Measurements from ENCODE around the gene TLK1.
"Not testable (repeated sequence)": the region's sequence is repeated elsewhere in the genome, so short reads cannot be mapped to it uniquely, and the experiment has no call there.

Gene TLK1

DNA sequence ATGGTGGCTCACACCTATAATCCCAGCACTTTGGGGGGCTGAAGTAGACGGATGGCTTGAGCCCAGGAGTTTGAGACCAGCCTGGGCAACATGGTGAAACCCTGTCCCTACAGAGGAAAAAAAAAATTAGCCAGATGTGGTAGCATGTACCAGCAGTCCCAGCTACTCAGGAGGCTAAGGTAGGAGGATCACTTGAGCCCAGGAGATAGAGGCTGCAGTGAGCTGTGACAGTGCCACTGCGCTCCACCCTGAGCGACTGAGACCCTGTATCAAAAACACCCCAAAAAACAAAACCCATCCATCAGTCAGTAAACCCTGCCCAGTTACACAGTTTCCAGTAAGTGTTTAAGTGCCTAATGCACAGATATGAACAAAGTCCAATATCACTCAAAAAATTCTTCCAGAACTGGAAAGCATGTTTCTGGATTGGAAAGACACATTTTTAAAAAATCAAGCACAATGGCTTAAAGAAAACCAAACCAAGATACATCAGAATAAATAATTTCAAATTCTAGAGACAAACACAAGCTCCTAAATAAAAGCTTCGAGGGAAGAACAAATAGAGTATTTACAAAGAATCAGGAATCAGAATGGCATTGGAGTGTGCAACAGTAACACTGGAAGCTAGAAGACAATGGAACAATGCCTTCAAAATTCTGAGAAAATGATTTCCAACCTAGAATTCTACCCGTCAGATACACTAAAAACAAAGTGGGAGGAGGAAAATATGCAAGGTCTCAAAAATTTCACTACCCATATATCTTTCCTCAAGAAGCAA is 72.4 kb downstream of the TLK1 start:
- intact Hi-C loops (cut with DNase I) = loop anchor here (5.0 kb wide), 1 partner anchor 116 kb away; no protein-coding TSS in a partner anchor
- peak in 1 of 10 donors; percentile 55 for DNase-seq

DNA sequence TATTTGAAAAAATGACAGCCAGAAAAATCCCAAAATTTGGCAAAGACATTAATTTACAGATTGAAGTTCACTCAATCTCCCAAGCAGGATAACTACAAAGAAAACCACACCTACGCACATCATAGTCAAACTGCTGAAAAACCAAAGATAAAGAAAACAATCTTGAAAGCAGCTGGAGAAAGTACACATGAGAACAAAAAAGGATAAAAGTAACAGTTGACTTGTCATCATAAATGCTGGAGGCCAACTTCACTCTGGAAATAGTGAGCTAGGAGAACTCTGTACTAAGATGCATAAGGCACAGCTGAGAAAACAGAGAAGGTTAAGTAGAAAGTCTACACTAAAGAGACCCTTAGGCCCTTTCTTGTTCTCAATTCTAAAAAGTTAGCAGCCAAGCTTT is 73.1 kb downstream of the TLK1 start:
- intact Hi-C loops (cut with DNase I) = loop anchor here (5.0 kb wide), 1 partner anchor 115 kb away; no protein-coding TSS in a partner anchor
- DNase-seq = no peak

DNA sequence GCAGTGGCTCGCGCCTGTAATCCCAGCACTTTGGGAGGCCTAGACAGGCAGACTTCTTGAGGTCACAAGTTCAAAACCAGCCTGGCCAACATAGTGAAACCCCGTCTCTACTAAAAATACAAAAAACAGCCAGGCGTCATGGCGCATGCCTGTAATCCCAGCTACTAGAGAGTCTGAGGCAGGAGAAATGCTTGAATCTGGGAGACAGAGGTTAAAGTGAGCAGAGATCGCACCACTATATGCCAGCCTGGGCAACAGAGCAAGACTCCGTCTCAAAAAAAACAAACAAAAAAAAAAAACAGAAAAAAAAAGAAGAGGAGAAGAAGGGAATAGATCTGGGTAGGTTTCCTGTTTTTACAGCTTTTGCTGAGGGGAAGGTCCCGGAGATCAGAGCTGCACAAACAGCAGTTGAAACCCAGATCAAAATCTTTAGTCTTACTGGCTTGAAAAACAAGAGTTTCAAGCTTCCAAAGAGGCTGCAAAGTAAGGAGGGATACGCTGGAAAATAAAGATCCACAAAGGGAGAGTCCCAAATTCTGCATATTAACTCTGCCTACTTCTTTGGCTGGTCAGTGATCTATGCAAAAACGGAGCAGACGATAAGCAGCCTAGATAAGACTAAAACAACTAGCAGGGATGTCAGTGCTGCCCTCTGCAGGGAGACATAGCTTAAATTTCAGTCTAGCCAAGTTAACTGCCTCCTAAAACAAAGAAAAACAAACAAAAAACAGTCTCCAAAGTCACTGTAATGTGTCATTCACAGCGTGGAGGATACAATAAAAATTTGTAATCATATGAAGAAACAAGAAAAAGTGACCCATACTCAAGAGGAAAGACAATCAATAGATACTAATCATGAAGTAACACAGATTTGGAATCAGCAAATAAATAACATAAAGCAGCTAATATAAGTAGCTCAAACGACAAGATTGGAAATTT is 74.1 kb downstream of the TLK1 start:
- peak in 5 of 10 donors; percentile 11 to 46 (median 24) for DNase-seq
- intact Hi-C loops (cut with DNase I) = loop anchor here (5.0 kb wide), 1 partner anchor 114 kb away; no protein-coding TSS in a partner anchor

DNA sequence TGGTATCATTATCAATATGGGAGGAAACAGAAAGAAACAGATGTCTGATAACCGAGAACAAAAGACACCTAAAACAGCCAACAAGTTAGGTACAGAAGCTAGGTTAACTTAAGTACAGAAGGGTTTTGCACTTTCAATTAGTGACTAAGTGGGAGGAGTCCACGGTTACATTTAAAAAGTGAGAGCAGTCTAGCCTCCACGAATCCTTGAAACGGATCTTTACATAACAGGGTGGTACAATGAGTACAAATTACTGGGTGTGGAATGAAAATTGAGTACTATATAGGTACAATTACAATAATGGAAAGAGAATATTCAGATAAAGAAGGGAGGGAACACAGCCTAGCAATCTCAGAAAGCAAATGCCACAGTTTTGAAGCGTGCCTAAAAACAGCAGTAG is 76.6 kb downstream of the TLK1 start:
- DNase-seq = no peak
- intact Hi-C loops (cut with DNase I) = no loop called here

DNA sequence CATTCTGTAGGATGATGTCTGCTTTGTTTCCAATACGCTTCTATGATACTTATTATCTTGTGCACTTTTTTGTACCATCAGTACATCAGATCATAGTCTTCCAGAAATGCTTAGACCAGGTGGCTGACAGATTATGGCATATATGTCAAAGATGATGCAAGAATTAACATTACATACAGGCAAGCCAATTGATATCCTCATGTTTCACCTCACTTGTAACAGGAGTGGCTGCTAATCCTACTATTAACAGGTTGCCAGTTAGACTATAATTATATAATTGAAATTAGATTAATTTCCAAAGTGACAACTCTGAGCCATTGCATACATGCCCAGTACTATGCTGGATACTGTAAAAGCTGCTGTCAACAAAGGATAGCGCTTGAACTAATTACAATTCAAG is 77.2 kb downstream of the TLK1 start:
- DNase-seq = no peak
- intact Hi-C loops (cut with DNase I) = no loop called here

- no peak for DNase-seq
- intact Hi-C loops (cut with DNase I) = no loop called here
Measured at GRCh38 chr2:171081649-171082111, 79.0 kb downstream of the TLK1 start.

DNA sequence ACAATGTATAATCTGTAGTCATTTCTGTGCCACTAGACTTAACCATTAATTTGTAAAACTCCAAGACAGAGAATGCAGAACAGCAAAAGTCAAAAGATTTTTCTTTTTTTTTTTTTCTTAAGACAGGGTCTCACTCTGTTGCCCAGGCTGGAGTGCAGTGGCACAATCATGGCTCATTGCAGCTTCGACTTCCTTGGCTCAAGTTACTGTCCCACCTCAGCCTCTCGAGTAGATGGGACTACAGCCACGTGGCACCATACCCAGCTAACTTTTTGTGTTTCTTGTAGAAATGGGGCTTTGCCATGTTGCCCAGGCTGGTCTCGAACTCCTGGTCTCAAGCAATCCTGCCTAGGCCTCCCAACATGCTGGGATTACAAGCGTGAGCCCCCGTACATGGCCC is 80.1 kb downstream of the TLK1 start:
- DNase-seq = no peak
- intact Hi-C loops (cut with DNase I) = no loop called here

- DNase-seq; intact Hi-C loops (cut with DNase I): not testable (repeated sequence)
Measured at GRCh38 chr2:171076422-171076821, 84.3 kb downstream of the TLK1 start.

- DNase-seq = peak in 1 of 10 donors; percentile 41
- intact Hi-C loops (cut with DNase I) = no loop called here
Measured at GRCh38 chr2:171072164-171072563, 88.5 kb downstream of the TLK1 start.

DNA sequence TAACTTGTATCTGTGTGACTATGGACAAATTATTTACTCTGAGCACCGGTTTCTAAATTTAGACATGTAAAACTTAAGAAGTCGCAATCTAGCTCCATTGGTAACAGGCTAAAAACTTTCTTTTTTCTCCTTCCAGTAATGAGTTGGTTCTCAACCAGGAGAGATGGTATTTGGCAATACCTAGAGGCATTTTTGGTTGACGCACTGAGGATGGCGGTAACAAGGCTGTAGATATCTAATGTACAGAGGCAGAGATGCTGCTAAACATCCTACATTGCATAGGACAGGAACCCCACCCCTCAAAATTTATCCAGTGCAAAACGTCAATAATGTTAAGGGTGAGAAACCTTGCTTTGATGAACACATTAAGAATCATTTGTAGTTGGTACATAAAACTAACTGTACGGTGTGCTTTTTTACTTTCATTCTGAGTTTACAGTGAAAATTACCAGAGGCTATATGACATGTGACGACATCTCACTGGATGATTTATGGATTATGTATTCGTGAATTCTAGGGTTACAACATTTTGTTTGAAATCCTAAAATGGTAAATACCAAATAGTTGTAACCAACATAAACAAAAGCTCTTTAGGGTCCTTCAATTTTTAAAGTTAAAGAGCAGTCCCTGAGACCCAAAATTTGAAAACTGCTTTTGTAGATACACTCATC is 91.3 kb downstream of the TLK1 start:
- intact Hi-C loops (cut with DNase I) = no loop called here
- no peak for DNase-seq

DNA sequence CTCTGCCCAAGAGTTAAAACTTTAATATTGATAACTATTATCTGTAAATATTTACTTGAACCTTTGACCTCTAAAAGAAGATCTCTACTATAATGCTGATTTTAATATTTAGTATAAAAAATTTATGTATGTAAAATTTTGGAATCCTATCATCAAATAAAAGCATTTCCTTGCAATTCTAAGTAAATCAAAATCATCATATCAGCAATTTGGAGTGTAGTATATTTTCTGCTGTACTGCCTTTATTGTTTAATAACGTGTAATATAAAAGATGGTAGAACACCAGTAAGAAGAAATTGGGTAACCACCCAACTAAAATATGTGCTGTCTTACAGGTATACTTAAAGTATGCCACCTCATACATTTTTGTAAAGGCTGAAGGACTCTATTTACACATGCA is 94.6 kb downstream of the TLK1 start:
- no peak for DNase-seq
- intact Hi-C loops (cut with DNase I) = no loop called here

DNA sequence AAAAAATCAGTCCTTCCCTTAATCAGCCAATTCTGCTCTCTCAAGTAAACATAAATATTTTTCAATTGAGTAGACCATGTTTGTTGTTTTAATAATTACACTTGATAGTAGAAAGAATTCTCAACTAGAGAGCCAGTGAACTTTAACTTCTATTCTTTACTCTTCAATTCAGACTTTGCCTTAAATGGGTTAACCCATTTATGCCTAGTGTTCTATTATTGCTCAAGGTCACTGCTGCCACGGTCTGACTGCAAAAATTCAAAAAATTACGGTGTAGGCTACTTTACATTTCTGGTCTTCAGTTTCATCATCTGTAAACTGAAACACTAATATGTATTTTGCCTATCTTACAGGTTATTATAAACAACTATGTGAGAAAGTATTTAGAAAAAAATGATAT is 103.1 kb downstream of the TLK1 start:
- intact Hi-C loops (cut with DNase I) = no loop called here
- DNase-seq = no peak

GRCh38 chr2:171056307-171056706 is 104.4 kb downstream of the TLK1 start:
- DNase-seq = no peak
- intact Hi-C loops (cut with DNase I) = no loop called here

- intact Hi-C loops (cut with DNase I) = no loop called here
Measured at GRCh38 chr2:171049691-171050090, 111.0 kb downstream of the TLK1 start.

GRCh38 chr2:171046048-171046560 is 114.6 kb downstream of the TLK1 start:
- DNase-seq = no peak
- intact Hi-C loops (cut with DNase I) = no loop called here

More at GRCh38 chr2:171049691-171050090, 111.0 kb downstream of the TLK1 start:
- DNase-seq = no peak

DNA sequence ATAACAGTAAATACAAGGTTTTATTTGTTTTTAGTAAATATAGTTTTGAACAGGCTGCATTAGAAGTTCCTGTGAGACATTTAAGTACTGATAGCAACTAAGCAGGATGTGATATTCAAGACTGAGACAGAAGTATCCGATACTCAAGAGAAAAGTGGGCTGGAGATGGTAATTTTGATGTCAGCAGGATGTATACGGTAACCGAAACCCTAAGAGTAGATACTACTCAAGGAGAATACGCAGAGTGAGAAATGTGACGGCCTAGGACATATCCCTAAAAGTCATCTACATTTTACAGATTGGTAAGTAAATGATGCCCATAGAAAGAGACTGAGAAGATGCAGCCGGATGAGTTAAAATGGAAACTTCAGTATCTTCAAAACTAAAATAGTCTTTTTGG is 116.3 kb downstream of the TLK1 start:
- intact Hi-C loops (cut with DNase I) = no loop called here
- no peak for DNase-seq

DNA sequence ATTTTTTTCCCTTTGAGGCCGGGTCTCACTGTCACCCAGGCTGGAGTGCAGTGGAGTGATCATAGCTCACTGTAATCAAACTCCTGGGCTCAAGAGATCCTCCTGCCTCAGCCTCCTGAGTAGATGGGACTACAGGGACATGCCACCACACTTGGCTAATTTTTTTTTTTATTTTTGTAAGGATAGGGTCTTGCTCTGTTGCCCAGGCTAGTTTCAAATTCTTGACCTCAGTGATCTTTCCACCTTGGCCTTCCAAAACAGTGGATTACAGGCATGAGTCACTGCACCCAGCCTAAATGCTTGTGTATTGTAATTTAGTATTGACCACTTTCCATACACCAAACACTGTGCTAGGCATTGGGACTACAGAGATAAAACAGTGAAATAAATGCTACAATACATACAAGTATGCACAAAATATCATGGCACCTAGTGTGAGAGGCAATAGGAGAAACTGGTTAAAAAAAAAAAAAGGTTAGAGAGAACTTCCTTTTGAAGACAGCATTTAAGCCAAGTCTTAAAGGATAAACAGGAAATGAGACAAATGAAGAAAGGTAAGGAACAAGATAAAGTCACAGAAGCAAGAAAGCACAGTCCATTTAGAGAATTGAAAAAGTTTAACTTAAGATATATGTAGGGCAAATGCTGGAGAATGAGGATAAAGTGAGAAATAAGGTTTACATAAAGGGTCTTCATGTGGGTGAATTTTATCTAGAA is 118.3 kb downstream of the TLK1 start:
- no peak for DNase-seq
- intact Hi-C loops (cut with DNase I) = no loop called here

- intact Hi-C loops (cut with DNase I) = no loop called here
- no peak for DNase-seq
Measured at GRCh38 chr2:171036532-171036931, 124.2 kb downstream of the TLK1 start.

- DNase-seq = no peak
- intact Hi-C loops (cut with DNase I) = no loop called here
Measured at GRCh38 chr2:171034315-171034714, 126.4 kb downstream of the TLK1 start.

DNA sequence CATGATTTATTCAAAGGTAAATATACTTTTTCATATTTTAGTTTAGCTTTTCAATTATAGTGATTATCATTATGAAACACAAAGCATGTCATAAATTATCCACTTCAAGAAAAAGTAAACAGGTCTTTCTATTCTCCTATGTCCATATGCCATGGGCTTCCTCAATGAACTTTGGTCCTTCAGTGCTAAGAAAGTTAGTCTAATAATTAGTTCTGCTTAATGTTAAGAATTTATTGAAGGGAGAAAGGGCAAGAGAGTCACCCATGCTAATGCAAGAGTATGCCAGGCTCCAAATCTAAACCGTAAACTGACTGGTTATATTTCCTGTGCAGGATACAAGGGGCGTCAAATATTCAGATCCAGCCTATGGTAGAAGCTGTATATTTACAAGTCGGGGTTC is 135.5 kb downstream of the TLK1 start:
- DNase-seq = no peak
- intact Hi-C loops (cut with DNase I) = no loop called here

Measured in posterior cingulate gyrus (tissue), 11 donors.